Body of pancreas (tissue), 4 donors: ENCODE results near the gene LRPPRC.

Experiments
- CTCF ChIP-seq, 7 experiments: fragments of 450-650 bp in 4 of 7; fragments of 200-600 bp in 3 of 7; sonication (generic) in 3 of 7; IDR thresholded peaks; one replicate each; pipeline ENCODE4 v1.5.1; 2016 to 2019; ENCODE audit warnings: antibody characterized with exemption in 7 of 7
- POLR2A ChIP-seq, 3 donors: fragments of 450-650 bp; IDR thresholded peaks; one replicate each; pipeline ENCODE4 v1.6.1; 2016; ENCODE audit warnings: antibody characterized with exemption in 3 of 3, mild to moderate bottlenecking in 2 of 3

GRCh38 chr2:43958397-43959275 is 37.2 kb downstream of the LRPPRC start:
- TF ChIP-seq POLR2A (IDR thresholded peaks at IDR 0.05) (no peak), CTCF (IDR thresholded peaks at IDR 0.05) (no peak)
